Measurements from ENCODE around the gene TRRAP.
"Not testable (repeated sequence)": the region's sequence is repeated elsewhere in the genome, so short reads cannot be mapped to it uniquely, and the experiment has no call there.

The TRRAP gene

GRCh38 chr7:98878365-98879197, at the start of gene TRRAP:
TSS of gene TRRAP (plus strand) at chr7:98878532. CDS start at chr7:98881151, 2,619 bp downstream.
- peak; percentile 86 for DNase-seq

- DNase-seq = no peak
These were observed 47.3 kb upstream of the TRRAP start for GRCh38 chr7:98830972-98831548.

GRCh38 chr7:98831641-98832221, 46.6 kb upstream of the TRRAP start:
- no peak for DNase-seq

- DNase-seq = no peak
These were observed 45.3 kb upstream of the TRRAP start for GRCh38 chr7:98833022-98833421.

GRCh38 chr7:98834949-98835348, 43.4 kb upstream of the TRRAP start:
- DNase-seq = no peak

- DNase-seq = peak; percentile 81
These were observed 41.3 kb upstream of the TRRAP start for GRCh38 chr7:98836811-98837629.

GRCh38 chr7:98837630-98837972, 40.7 kb upstream of the TRRAP start:
- no peak for DNase-seq

GRCh38 chr7:98840096-98840495, 38.2 kb upstream of the TRRAP start:
- no peak for DNase-seq

- no peak for DNase-seq
These were observed 37.6 kb upstream of the TRRAP start for GRCh38 chr7:98840722-98841121.

GRCh38 chr7:98841179-98841997, 36.9 kb upstream of the TRRAP start:
- peak; percentile 80 for DNase-seq

- DNase-seq = not testable (repeated sequence)
These were observed 35.8 kb upstream of the TRRAP start for GRCh38 chr7:98842552-98842951.

GRCh38 chr7:98848918-98849317, 29.4 kb upstream of the TRRAP start:
- DNase-seq = no peak

GRCh38 chr7:98852826-98853225, 25.5 kb upstream of the TRRAP start:
- no peak for DNase-seq

- DNase-seq = peak; percentile 24
These were observed 22.5 kb upstream of the TRRAP start for GRCh38 chr7:98855610-98856422.

GRCh38 chr7:98860071-98860470, 18.3 kb upstream of the TRRAP start:
- DNase-seq = no peak

GRCh38 chr7:98862203-98862602, 16.1 kb upstream of the TRRAP start:
- DNase-seq = no peak

- no peak for DNase-seq
These were observed 15.5 kb upstream of the TRRAP start for GRCh38 chr7:98862716-98863420.

GRCh38 chr7:98863601-98864000, 14.7 kb upstream of the TRRAP start:
- no peak for DNase-seq

GRCh38 chr7:98864731-98865453, 13.4 kb upstream of the TRRAP start:
- no peak for DNase-seq

GRCh38 chr7:98866351-98866750, 12.0 kb upstream of the TRRAP start:
- DNase-seq = no peak

Measured in eye (tissue), 1 donor.